ENCODE measurements around the gene CROCC2.

Gene CROCC2

DNA sequence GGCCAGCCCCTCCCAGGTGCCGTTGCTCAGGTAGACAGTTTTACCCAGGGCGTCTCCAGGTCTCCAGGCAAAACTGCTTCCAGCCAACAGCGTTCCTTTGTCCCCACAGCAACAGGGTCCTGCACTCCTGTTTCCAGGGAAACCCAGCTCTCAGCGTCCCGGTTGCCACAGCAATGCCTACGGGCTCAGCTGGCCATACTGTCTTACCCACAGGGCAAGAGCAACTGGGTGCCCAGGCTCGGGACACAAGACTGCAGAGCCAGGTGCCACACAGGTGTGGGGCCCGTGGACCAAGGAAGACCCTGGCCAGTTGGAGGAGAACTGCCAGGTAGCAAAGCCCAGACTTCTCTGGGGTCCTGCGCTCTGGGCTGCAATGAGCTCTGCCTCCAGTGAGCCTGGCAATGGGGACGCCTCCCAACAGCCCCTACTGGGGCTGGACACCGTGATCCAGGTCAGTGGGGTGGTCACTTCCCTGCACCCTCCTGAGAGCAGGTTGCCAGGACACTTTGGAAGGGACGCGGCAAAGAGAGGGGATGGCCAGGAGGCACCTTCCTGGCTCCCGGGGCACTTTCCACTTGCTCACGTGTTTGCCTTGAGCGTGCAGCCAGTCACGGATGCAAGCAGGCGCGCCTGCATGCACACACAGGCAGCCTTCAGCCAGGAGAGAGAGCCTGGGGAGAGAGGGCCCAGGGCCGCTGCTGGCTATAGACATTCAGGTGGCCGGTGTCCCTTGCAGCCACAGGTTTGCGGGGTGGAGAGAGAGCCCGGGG is at the start of gene CROCC2:
Gene CROCC2 (plus strand): TSS at position 196 of the 770 bp plus-strand sequence. CDS start 178 bp downstream, at position 374.
- peak in 1 of 14 donors; percentile 32 for DNase-seq

DNA sequence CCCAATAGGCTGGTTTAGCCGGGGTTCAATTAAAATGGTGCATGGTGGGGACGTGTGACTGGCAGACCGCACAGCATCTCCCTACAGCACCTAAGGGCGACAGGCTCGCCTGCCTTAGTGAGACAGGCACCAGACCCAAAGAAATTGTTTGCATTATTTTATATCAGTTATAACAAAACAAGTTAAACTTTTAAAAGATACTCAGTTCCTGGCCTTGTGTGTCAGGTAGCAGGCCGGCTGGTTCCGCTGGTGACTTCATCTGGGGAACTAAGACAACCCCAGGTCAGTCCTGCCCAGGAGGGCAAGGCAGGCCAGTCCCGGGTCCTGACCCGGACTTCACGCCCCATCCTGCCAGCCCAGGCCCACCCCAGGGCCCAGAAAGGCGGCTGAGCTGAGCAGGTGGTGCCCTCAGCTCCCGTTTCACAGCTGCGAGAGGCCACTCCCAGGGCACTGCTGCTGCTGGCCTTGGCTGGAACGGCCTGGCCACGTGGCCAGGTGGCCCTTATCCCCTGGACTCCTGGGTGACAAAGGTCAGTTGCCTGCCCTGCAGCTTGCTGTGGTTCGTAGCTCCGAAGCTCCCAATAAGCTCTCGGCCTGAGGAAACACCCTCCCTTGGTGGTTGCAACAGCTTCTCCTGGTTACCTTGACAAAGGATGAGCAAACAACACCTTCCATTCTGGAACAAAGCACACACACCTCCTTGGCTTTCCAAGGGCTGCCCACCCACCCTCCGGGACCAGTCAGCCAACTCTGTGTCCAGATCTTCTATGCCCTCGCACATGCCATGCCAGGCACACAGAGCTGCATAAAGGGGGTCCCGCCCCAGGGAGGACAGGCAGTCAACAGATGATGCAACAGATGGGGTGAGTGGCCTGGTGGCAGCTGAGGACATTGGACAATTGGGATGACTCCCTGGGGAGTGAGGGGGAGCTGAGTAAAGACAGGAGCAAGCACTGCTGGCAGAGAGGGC is 48.8 kb upstream of the CROCC2 start:
- DNase-seq = no peak

DNA sequence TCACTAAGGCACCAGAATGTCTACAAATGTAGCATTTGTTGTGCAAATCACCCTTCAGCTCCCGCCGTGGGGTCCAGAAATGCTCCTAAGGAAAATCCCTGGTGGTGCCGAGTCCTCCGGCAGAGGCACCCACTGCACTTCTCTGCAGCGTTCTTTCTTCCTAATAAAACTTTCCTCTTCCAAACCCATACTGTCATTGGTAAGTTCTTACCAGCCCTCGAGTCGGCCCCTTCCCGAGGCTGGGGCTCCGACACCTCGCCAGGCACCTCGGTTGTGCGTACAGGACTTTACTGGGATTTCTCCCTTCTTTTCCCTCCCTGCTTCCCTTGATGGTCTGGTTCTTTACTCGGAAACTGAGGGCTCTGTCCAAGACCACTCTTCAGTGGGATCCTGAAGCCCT is 47.8 kb upstream of the CROCC2 start:
- no peak for DNase-seq

DNA sequence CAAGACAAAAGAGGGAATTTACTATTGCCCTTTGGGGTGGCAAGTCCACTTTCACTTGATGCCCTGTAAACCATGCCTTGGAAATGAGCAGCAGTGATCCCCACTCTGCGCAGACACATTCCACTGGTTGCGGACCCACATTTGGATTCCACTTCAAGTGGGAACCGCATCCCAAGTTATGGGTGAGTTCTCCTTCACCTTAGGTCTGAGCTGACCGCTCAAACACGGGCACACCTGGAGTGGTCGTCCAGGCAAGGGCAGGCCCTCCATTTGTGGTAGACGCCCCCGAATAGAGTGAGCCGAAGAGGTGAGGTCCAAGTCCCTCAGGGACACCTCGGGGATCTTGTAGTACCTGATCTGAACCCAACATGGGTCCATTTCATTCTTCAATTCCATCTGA is 47.3 kb upstream of the CROCC2 start:
- no peak for DNase-seq

DNA sequence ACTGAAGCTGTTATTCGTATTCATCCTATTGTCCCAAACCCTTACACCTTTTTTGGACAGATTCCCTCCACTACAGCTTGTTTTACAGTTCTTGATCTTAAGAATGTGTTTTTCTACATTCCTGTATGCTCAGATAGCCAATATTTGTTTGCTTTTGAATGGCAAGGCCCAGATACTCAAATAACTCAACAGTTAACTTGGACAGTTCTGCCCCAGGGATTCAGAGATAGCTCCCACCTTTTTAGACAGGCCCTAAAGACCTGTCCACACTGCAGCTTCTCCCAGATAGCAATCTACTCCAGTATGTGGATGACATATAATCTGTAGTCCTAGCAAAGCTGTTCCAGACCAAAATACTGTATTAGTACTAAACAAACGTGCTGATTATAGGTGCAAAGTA is 44.6 kb upstream of the CROCC2 start:
- DNase-seq = no peak

DNA sequence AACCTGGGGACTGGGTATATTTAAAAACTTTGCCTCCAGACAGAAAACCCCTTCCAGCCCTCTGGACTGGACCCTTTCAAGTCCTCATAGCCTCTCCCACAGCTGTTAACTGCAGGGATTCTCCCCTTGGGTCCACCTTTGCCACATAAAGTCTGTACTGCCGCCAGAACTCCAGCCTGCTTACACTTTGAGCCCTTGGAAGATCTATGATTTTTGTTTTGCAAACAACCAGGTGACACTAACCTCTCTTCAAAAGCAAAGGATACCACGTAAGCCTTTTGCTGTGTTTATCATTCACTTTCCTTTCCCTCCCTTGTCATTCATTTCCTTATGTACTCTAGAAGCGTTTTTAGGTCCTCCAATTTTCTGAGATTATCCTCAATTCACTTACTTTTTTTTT is 41.7 kb upstream of the CROCC2 start:
- no peak for DNase-seq

DNA sequence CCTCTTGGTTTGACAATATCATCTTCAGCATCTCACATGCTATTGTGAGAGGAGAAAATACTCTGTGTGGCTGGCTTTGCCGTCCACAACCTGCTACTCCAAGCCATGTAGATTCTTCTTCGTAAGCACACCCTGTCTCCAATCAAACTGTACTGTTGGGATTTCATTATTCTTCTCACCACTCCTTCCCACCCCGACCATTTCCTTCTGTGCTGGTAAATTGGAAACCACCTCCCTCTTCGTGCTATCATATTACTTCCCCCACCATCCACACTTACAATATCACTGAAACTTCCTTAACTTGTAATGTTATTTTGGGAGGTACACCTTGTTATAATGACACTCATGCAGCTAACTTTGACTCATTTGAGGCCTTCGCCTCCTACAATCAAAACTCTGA is 40.7 kb upstream of the CROCC2 start:
- no peak for DNase-seq

DNA sequence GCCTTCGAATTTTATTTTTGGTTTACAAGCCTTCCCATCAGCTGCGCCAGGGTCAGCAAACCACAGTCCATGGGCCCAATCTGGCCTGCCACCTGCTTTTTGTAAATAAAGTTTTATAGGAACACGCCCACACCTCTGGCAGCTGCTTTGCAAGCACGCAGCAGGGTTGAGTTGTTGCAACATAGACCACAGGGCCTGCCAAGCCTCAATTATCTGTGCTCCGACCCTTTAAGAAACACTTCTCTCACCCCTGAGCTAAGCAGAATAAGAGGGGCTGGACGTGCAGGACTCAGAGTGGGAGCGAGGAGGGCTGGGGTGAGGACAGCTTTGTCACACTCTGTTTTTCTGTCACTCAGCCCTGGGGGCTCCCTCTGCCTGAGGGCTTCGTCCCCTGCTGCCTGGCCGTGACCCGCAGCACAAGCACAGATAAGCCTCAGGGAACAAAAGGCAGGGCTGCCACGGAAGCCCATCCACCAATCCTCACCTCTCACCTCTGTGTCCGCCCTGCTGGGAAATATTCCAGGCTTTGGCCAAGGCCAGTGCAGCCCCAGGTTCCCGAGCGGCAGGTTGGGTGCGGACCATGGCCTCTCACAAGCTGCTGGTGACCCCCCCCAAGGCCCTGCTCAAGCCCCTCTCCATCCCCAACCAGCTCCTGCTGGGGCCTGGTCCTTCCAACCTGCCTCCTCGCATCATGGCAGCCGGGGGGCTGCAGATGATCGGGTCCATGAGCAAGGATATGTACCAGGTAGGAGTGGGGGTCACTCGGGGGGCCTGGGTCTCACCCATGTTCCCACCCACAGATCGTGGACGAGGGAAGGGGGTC is 37.6 kb upstream of the CROCC2 start, which contains the start of gene AGXT:
Gene AGXT (plus strand): TSS at position 539 of the 823 bp plus-strand sequence. CDS start 42 bp downstream, at position 581.
- DNase-seq = no peak

DNA sequence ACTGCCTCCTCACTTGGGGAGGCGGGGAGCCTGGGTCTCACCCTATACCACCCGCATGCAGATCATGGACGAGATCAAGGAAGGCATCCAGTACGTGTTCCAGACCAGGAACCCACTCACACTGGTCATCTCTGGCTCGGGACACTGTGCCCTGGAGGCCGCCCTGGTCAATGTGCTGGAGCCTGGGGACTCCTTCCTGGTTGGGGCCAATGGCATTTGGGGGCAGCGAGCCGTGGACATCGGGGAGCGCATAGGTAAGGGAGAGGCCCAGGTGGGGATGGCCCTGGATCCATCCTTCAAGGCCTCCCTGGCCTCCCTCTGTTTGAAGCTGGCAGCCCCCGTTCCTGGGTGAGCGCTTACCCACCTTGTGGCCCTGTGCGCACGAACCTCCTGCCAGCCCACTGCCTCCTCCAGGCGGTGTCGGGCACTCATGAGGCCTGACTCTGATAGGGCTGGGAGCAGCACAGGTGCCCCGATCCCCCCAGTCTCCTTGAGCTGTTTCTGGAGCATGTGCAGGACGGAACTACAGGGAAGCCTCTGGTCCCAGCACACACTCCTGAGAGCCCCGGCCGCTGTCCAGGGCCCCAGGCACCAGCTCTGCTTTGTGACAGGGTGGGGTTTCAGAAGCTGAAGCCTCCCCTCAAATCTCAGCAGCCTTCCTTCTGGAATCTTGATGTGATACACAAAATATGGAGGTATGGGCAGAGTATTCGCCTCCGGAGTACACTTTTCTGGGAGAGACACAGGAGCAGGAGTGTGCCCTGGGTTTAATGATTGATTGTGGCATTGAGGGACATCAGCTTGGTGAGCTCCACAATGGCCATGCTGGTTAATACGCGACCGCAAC is 36.8 kb upstream of the CROCC2 start:
- DNase-seq = no peak

DNA sequence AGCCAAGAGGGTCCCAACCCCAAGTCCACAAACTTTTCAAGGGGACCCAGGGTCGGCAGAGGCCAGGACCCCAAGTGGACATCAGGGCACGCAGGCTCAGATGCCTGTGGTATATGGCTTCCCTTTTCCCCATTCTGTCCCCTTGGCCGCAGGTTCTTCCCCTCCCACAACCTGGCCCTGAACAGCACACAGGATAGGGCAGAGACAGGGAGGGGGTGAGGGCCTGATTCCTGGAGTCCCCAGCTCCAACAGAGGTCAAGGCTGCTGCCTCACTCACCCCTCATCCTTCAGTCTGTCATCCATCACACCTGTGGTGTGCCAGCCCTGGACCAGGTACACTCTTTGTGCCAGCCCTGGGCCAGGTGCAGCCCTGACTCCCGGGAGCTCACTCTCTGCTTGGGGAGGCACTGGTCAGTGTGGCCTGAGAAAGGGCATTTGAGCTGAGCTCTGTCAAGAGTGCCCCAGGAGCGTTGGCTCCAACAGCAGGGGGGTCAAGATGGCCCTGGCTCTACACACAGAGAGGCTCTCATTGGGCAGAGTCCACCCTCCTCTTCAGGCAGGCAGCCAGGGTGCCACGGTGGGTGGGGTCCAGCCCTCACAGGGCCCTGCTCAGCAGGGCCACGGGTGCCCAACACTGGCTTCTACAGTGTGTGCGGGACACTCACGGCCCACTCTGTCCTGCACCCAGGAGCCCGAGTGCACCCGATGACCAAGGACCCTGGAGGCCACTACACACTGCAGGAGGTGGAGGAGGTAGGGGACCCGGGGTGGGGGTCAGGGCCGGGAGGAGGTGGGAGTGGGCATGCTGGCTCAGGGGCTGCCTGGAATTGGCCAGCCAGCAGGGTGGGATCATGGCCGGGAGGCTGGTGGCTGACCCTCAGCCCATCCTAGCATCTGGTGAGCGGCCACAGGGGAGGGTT is 35.9 kb upstream of the CROCC2 start:
- no peak for DNase-seq

DNA sequence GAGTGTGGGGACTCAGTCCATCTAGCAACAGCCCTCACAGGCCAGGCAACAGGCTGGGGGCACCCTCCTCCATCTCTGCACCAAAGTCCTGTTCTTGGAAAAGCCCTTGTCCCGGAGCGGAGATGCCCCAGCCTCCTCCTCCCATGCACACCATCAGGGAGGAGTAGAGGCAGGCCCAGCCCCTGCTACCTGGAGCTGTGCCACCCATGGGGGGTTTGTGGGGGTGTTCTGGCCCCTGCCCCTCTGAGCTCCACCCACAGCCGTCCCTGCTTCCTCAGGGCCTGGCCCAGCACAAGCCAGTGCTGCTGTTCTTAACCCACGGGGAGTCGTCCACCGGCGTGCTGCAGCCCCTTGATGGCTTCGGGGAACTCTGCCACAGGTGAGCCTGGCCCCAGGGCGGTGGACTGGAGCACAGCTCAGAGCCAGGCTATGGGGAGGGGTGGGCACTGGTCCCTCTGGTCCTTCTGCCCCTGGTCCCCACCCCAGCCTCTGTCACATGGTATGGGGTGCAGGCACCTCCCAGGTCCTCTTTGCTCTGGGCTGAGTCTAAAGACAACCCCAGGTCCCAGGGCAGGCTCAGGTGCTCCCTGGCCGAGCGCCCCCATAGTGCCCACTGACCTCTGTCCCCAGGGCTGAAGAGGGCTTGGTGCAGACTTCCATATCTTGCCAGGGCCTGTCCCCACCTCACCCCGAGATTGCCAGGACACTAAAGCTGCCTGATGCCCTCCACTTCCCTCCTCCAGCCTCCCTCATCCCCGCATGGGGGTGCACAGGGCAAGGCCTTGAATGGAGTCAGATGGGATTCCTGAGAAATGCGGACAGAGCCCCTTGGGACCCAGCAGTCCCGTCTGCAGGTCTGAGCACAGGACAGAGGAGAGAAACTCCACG is 34.8 kb upstream of the CROCC2 start:
- DNase-seq = no peak

DNA sequence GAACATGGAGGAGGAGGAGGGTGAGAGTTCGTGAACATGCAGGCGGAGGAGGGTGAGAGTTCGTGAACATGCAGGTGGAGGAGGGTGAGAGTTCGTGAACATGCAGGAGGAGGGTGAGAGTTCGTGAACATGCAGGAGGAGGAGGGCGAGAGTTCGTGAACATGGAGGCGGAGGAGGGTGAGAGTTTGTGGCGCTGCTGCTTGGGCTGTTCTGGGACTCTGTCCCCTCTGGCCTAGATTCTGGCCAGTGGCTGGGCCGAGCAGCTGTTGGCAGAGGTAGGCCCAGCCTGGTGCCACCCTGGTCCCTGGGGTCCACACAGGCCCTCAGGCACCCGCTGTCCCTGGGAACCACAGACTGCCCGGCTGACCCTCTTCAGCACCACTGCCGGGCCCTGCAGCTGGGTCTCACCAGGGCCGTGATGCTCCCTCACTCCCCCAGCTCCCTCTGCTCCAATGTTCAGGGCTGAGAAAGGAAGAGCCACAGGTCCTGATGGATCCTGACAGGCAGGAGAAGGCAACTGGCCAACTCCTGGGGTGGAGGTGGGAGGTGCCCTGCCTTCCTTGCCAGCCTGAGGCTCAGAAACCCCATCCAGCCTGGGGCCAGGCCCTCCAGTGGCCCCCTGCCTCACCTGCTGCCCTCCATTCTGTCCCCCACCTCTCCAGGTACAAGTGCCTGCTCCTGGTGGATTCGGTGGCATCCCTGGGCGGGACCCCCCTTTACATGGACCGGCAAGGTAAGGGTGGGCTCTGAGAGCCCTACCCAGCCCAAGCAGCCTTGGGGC is 33.6 kb upstream of the CROCC2 start:
- no peak for DNase-seq

DNA sequence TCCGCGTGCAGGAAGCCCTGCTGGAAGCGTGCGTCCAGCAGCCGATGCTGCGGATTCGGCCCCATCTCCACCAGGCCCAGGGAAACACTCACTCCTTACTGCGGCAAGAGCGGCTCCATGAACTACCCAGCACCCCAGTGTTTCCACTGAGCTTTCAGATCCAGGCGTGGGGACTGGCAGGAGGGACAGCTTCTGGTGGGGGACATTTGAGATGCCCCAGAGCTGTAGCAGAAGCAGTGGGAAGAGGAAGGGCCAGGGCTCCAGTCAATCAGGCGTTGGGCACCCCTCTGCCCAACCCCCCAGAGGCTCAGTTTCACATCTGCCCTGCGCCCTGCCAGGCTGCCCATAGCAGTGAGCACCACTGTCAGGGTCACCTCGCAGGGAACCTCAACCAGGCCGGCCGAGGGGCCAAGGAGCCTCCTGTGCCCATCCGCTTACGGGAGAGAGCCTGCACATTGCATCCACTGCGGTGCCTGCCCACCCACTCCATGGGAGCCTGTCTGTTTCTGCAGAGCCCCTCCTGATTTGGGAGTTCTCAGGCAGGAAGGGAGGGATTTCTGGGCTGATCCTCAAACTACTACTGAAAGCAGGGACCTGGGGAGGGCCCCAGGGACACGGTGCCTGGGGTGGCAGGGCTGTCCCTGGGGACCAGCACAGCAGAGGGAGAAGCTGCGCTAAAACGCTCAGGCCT is 32.9 kb upstream of the CROCC2 start:
- no peak for DNase-seq

DNA sequence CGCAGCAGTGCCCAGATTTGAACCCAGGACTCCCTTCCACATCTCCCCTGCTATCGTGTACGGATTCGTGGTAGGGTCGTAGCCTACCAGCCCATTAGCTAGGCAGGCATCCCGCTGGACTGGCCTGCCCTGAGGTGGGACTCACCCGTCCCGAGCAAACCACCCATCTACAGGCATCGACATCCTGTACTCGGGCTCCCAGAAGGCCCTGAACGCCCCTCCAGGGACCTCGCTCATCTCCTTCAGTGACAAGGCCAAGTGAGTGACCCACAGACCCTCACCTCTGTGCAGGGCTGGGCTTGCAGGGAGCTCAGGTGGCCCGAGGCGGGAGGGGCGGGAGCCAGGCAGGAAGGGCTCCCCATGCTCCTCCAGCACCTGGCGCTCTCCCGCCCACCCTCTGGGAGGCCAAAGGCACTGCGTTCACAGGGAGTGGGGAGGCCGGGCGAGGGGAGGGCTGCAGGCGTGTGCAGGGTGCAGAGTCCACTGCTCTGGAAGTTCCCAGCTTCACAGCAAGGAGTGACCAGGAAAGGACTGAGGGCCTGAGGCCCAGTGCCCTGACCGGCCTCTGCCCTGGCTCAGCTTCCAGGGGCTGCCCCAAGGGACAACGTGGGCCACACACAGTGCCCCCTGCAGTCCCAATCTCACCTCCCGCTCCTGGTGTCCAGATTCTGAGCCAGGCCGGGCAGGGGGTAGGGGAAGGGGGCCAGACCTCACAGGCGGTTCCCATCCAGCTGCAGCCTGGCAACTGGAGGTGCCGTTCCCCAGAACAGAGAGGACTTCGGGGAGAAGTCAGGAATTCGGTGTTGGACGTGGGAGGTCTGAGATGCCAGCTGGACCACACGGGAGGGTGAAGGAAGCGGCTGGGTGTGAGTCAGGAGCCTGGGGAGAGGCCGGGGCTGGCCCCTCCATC is 32.1 kb upstream of the CROCC2 start:
- DNase-seq = no peak

DNA sequence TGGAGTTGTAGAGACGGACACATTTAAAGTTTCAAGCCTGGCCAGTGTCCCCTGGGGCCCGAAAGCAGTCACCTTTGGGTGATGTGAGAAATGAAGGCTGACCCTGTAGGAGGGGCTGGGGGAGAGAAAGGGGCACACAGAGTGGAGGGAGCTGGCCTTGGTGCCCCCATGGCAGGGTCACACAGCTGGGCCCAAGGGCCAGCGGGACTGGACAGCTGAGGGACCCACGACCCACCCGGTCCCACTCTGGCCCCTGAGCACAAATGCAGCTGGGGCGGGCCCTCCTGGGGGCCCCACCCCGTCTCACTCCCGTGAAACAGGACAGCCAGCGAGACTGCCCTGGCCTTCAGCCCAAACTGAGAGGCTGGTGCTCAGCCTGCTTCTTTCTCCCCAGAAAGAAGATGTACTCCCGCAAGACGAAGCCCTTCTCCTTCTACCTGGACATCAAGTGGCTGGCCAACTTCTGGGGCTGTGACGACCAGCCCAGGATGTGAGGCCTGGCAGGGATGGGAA is 31.4 kb upstream of the CROCC2 start:
- no peak for DNase-seq

DNA sequence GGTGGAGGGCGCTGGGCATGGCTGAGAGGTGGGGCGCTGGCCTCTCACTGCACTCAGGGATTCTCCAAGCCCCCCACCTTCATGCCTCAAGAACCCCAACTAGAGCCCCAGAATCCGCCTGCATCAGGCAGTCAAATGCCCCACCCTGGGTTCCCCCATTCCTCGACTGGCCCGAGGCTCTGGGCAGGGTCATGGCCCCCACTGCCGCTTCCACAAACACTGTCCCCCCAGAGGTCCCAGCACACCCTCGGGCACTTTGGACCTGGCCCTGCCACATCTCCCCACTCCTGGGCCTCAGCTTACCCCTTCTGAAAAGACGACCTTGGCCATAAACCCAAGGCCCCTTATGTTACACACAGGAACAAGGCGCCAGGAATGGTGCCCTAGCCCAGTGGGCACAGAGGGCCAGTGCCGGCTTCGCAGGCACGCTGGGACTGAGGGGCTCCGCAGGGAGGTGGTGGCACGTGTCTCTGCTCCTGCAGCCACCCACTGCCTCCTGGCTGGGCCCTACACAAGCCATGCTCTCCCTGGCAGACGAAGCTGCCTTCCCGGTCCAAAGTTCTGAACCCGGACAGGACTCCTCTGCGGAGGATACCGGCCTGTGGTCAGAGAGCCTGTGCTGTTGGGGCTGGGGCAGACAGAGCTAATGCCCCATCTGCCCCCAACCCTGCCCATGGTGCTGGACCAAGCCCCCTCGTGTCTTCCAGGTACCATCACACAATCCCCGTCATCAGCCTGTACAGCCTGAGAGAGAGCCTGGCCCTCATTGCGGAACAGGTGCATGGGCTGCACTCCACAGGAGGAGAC is 30.7 kb upstream of the CROCC2 start:
- DNase-seq = no peak
